Stimulated activated CD4-positive, alpha-beta T cell treated with anti-CD3 and anti-CD28 coated beads, Interleukin-4, amount 100 ng/mL, for 4 hours (primary cell): ENCODE data around the gene SERPIND1.
A peak's percentile ranks its signal among the peaks of the same experiment; 100 is the strongest.

Experiments
- DNase-seq, 2 experiments: peaks; one replicate each; pipeline ENCODE4 v3.0.0-alpha.2; 2020

The SERPIND1 gene

GRCh38 chr22:20793748-20794649 lies 20.1 kb downstream of the SERPIND1 start:
- no peak for DNase-seq

GRCh38 chr22:20794650-20795413 lies 20.9 kb downstream of the SERPIND1 start:
- no peak for DNase-seq

- no peak for DNase-seq
Measured at GRCh38 chr22:20796731-20797130, 22.8 kb downstream of the SERPIND1 start.

- DNase-seq: no peak
Measured at GRCh38 chr22:20798218-20798617, 24.3 kb downstream of the SERPIND1 start.

GRCh38 chr22:20798974-20799373 lies 25.1 kb downstream of the SERPIND1 start:
- no peak for DNase-seq

GRCh38 chr22:20799449-20799848 lies 25.5 kb downstream of the SERPIND1 start:
- DNase-seq: no peak

- DNase-seq: no peak
Measured at GRCh38 chr22:20802452-20802851, 28.5 kb downstream of the SERPIND1 start.

- no peak for DNase-seq
Measured at GRCh38 chr22:20802922-20803553, 29.1 kb downstream of the SERPIND1 start.

GRCh38 chr22:20803696-20804324 lies 29.9 kb downstream of the SERPIND1 start:
- DNase-seq: peak; percentile 10 to 26

- DNase-seq: no peak
Measured at GRCh38 chr22:20804650-20805049, 30.7 kb downstream of the SERPIND1 start.

GRCh38 chr22:20805972-20806471 lies 32.1 kb downstream of the SERPIND1 start:
- no peak for DNase-seq

GRCh38 chr22:20807315-20807752 lies 33.4 kb downstream of the SERPIND1 start:
- no peak for DNase-seq

- no peak for DNase-seq
Measured at GRCh38 chr22:20808844-20809243, 34.9 kb downstream of the SERPIND1 start.

- DNase-seq: no peak
Measured at GRCh38 chr22:20809538-20810185, 35.7 kb downstream of the SERPIND1 start.

GRCh38 chr22:20810645-20811044 lies 36.7 kb downstream of the SERPIND1 start:
- DNase-seq: peak in 1 of 2 experiments; percentile 5

GRCh38 chr22:20811171-20811570 lies 37.3 kb downstream of the SERPIND1 start:
- DNase-seq: no peak

GRCh38 chr22:20811971-20812660 lies 38.2 kb downstream of the SERPIND1 start:
- DNase-seq: no peak

- no peak for DNase-seq
Measured at GRCh38 chr22:20813056-20813455, 39.1 kb downstream of the SERPIND1 start.

- no peak for DNase-seq
Measured at GRCh38 chr22:20814221-20814808, 40.4 kb downstream of the SERPIND1 start.

- no peak for DNase-seq
Measured at GRCh38 chr22:20815477-20816050, 41.7 kb downstream of the SERPIND1 start.

GRCh38 chr22:20816559-20816958 lies 42.6 kb downstream of the SERPIND1 start:
- DNase-seq: no peak
